ENCODE results near the gene ADAMTSL2.

Gene ADAMTSL2

GRCh38 chr9:133499132-133499891 lies 35.2 kb upstream of the ADAMTSL2 start:
- in situ Hi-C loops (cut with MboI; ENCODE audit: low sequenced_read_pairs), result no loop called here

GRCh38 chr9:133499892-133500270 lies 34.6 kb upstream of the ADAMTSL2 start:
- in situ Hi-C loops (cut with MboI; ENCODE audit: low sequenced_read_pairs), result no loop called here

GRCh38 chr9:133502112-133502511 lies 32.4 kb upstream of the ADAMTSL2 start:
- in situ Hi-C loops (cut with MboI; ENCODE audit: low sequenced_read_pairs), result no loop called here

- in situ Hi-C loops (cut with MboI; ENCODE audit: low sequenced_read_pairs), result no loop called here
These were observed 29.2 kb upstream of the ADAMTSL2 start for GRCh38 chr9:133505186-133505830.

GRCh38 chr9:133505901-133506652 lies 28.4 kb upstream of the ADAMTSL2 start:
- in situ Hi-C loops (cut with MboI; ENCODE audit: low sequenced_read_pairs), result no loop called here

GRCh38 chr9:133506653-133507038 lies 27.9 kb upstream of the ADAMTSL2 start:
- in situ Hi-C loops (cut with MboI; ENCODE audit: low sequenced_read_pairs), result no loop called here

- in situ Hi-C loops (cut with MboI; ENCODE audit: low sequenced_read_pairs), result no loop called here
These were observed 27.1 kb upstream of the ADAMTSL2 start for GRCh38 chr9:133507246-133507965.

- in situ Hi-C loops (cut with MboI; ENCODE audit: low sequenced_read_pairs), result no loop called here
These were observed 26.5 kb upstream of the ADAMTSL2 start for GRCh38 chr9:133508046-133508445.

GRCh38 chr9:133509179-133510083 lies 25.1 kb upstream of the ADAMTSL2 start:
- in situ Hi-C loops (cut with MboI; ENCODE audit: low sequenced_read_pairs), result no loop called here

- in situ Hi-C loops (cut with MboI; ENCODE audit: low sequenced_read_pairs), result no loop called here
These were observed 23.5 kb upstream of the ADAMTSL2 start for GRCh38 chr9:133510926-133511505.

GRCh38 chr9:133511607-133512006 lies 22.9 kb upstream of the ADAMTSL2 start:
- in situ Hi-C loops (cut with MboI; ENCODE audit: low sequenced_read_pairs), result no loop called here

GRCh38 chr9:133512253-133513213 lies 22.0 kb upstream of the ADAMTSL2 start:
- in situ Hi-C loops (cut with MboI; ENCODE audit: low sequenced_read_pairs), result no loop called here

GRCh38 chr9:133513214-133514100 lies 21.0 kb upstream of the ADAMTSL2 start:
- in situ Hi-C loops (cut with MboI; ENCODE audit: low sequenced_read_pairs), result no loop called here

- in situ Hi-C loops (cut with MboI; ENCODE audit: low sequenced_read_pairs), result no loop called here
These were observed 19.9 kb upstream of the ADAMTSL2 start for GRCh38 chr9:133514460-133515239.

GRCh38 chr9:133515240-133515610 lies 19.3 kb upstream of the ADAMTSL2 start:
- in situ Hi-C loops (cut with MboI; ENCODE audit: low sequenced_read_pairs), result no loop called here

GRCh38 chr9:133515615-133516255 lies 18.8 kb upstream of the ADAMTSL2 start:
- in situ Hi-C loops (cut with MboI; ENCODE audit: low sequenced_read_pairs), result no loop called here

Data from hTERT RPE-1 (cell line).